DOHH2 (cell line): ENCODE results near the gene MYBPH.

Experiments
- EZH2phosphoT487 ChIP-seq: fragments of 200-600 bp; sonication (generic); IDR thresholded peaks from 2 replicates; pipeline ENCODE4 v1.6.1; 2017; ENCODE audit warnings: borderline replicate concordance, mild to moderate bottlenecking, antibody characterized with exemption, low read length, moderate library complexity, mixed read lengths
- TF ChIP-seq, protein P1 (sequence below): fragments of 200-600 bp; sonication (generic); IDR thresholded peaks from one replicate; pipeline ENCODE4 v1.5.1; 2014; ENCODE audit warnings: antibody characterized with exemption, mild to moderate bottlenecking, low read depth, low read length; ENCODE audit not compliant: poor library complexity, severe bottlenecking

DNA sequence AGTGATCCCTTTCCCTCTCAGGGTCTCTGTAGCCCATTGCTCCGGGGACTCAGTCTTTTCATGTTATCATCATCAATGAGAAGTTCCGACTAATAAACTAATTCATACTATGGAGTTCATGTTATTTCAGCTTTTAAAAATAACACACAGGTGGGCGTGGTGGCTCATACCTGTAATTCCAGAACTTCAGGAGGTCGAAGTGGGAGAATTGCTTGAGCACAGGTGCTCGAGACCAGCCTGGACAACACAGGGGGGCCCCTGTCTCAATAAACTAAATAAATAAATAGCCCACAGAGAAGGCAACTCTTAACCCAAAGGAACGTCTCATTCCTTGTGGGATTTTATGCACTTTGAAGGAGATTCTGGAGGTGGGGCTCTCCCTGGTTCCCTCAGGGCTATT, 14.5 kb downstream of the MYBPH start:
- TF ChIP-seq, protein P1, sequence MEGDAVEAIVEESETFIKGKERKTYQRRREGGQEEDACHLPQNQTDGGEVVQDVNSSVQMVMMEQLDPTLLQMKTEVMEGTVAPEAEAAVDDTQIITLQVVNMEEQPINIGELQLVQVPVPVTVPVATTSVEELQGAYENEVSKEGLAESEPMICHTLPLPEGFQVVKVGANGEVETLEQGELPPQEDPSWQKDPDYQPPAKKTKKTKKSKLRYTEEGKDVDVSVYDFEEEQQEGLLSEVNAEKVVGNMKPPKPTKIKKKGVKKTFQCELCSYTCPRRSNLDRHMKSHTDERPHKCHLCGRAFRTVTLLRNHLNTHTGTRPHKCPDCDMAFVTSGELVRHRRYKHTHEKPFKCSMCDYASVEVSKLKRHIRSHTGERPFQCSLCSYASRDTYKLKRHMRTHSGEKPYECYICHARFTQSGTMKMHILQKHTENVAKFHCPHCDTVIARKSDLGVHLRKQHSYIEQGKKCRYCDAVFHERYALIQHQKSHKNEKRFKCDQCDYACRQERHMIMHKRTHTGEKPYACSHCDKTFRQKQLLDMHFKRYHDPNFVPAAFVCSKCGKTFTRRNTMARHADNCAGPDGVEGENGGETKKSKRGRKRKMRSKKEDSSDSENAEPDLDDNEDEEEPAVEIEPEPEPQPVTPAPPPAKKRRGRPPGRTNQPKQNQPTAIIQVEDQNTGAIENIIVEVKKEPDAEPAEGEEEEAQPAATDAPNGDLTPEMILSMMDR, result no peak
- no peak for TF ChIP-seq EZH2phosphoT487
